ENCODE results near the gene CISTR.

GRCh38 chr12:53744130-53744441 is 7.7 kb downstream of the CISTR start:
- TF ChIP-seq, protein P1, sequence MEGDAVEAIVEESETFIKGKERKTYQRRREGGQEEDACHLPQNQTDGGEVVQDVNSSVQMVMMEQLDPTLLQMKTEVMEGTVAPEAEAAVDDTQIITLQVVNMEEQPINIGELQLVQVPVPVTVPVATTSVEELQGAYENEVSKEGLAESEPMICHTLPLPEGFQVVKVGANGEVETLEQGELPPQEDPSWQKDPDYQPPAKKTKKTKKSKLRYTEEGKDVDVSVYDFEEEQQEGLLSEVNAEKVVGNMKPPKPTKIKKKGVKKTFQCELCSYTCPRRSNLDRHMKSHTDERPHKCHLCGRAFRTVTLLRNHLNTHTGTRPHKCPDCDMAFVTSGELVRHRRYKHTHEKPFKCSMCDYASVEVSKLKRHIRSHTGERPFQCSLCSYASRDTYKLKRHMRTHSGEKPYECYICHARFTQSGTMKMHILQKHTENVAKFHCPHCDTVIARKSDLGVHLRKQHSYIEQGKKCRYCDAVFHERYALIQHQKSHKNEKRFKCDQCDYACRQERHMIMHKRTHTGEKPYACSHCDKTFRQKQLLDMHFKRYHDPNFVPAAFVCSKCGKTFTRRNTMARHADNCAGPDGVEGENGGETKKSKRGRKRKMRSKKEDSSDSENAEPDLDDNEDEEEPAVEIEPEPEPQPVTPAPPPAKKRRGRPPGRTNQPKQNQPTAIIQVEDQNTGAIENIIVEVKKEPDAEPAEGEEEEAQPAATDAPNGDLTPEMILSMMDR (IDR thresholded peaks at IDR 0.05), result no peak
- no peak for TF ChIP-seq EP300 (IDR thresholded peaks at IDR 0.05)
- TF ChIP-seq POLR2A (IDR thresholded peaks at IDR 0.05), result no peak
- no peak for TF ChIP-seq POLR2AphosphoS5 (IDR thresholded peaks at IDR 0.05)

Data from sigmoid colon (tissue), 4 donors.